LNCaP clone FGC (cell line): Measurements from ENCODE around the gene PLEKHB2.
"Not testable (repeated sequence)": the region's sequence is repeated elsewhere in the genome, so short reads cannot be mapped to it uniquely, and the experiment has no call there.

Experiments used
- DNase-seq: peaks from one replicate; pipeline ENCODE4 v3.0.0-alpha.2; 2011; ENCODE audit warnings: low read depth
- H3K4me3 ChIP-seq: 2 replicates; pipeline ENCODE4 v1.5.1; 2011; ENCODE audit warnings: mild to moderate bottlenecking, low read depth, low read length, control low read depth
- TF ChIP-seq, protein P1 (sequence below): IDR thresholded peaks from 2 replicates; pipeline ENCODE4 v1.5.1; 2012; ENCODE audit warnings: mild to moderate bottlenecking; ENCODE audit not compliant: control insufficient read depth, insufficient read depth; ENCODE audit errors: extremely low read depth

PLEKHB2 gene

GRCh38 chr2:131103165-131103564 lies 2.0 kb upstream of the PLEKHB2 start:
- H3K4me3 ChIP-seq, result no peak overlapping the region
- TF ChIP-seq, protein P1, sequence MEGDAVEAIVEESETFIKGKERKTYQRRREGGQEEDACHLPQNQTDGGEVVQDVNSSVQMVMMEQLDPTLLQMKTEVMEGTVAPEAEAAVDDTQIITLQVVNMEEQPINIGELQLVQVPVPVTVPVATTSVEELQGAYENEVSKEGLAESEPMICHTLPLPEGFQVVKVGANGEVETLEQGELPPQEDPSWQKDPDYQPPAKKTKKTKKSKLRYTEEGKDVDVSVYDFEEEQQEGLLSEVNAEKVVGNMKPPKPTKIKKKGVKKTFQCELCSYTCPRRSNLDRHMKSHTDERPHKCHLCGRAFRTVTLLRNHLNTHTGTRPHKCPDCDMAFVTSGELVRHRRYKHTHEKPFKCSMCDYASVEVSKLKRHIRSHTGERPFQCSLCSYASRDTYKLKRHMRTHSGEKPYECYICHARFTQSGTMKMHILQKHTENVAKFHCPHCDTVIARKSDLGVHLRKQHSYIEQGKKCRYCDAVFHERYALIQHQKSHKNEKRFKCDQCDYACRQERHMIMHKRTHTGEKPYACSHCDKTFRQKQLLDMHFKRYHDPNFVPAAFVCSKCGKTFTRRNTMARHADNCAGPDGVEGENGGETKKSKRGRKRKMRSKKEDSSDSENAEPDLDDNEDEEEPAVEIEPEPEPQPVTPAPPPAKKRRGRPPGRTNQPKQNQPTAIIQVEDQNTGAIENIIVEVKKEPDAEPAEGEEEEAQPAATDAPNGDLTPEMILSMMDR, result no peak
- no peak for DNase-seq

DNA sequence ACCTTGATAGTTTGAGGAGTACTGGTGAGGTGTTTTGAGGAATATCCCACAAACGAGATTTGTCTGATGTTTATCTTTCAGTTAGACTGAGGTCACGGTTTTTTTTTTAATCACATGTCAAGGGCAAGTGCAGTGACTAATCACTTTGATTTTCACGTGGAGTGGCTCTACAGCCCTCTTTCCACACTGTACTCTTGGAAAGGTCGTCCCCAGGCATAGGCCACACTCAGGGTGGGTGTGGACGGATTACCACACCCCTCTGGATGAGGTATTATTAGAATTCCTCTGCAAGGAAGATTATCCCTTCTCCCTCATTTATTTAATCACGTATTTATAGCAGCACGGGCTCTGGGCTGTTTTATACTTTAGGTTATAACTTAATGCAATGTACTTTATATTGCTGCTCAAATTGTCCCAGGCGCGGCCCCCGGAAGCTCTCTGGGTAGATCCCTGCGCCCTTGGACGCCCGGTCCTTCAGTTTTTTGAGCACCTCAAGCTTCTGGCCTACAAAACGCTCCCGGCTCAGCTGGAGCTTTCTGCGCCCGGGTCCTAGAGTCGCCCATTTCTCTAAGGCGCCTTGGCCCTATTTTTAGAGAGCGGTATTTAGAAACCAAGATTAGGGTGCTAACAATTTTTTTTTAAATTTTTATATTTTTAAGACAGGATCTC lies 515 bp upstream of the PLEKHB2 start:
- no peak for DNase-seq
- TF ChIP-seq, protein P1, result no peak
- peak overlapping the region; percentile 93 for H3K4me3 ChIP-seq

DNA sequence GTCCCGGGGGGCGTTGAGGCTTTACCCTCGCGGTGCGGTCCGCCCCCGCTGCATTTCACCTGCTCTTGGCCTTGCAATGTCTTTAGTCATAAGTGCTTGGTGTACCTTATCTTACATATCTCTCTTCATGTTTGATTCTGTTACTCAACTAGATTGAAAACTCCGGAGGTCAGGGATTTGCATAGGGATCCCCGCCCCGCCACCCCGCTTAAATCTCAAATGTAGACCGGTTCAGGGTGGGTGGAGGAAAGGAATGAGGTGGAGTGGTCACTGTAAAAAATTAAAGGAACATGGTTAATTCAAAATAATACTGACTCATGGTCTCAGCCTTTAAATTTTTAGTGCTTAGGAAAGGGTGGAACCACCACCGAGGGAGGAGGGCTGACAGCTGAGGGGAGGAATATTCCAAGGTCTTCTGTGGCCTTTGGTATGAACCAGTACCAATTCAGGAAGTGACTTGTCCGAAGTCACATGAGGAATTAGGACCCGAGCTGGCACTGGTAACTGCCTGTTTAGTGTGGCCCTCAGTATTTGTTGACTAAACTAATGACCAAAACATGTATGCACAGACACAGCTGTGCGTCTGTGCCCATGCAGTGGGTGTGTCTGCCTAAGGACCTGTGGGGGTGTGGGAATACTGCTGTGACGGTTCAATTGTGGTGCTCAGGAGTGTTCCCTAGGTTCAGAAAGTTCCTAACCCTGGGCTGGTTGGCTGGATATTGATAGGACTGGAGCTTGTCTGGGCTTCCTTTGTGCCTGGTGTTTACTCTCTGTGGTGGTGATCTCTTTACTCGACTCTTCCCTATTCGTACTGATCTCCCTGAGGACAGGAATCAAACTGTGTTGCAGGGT lies 1.0 kb downstream of the PLEKHB2 start:
- no peak for DNase-seq
- TF ChIP-seq, protein P1, result no peak
- peak overlapping the region; percentile 93 for H3K4me3 ChIP-seq

GRCh38 chr2:131112529-131112928 lies 7.4 kb downstream of the PLEKHB2 start:
- no peak for DNase-seq
- no peak overlapping the region for H3K4me3 ChIP-seq
- TF ChIP-seq, protein P1, result no peak

- no peak for DNase-seq
- TF ChIP-seq, protein P1, result no peak
- no peak overlapping the region for H3K4me3 ChIP-seq
Measured at GRCh38 chr2:131113566-131114227, 8.6 kb downstream of the PLEKHB2 start.

DNA sequence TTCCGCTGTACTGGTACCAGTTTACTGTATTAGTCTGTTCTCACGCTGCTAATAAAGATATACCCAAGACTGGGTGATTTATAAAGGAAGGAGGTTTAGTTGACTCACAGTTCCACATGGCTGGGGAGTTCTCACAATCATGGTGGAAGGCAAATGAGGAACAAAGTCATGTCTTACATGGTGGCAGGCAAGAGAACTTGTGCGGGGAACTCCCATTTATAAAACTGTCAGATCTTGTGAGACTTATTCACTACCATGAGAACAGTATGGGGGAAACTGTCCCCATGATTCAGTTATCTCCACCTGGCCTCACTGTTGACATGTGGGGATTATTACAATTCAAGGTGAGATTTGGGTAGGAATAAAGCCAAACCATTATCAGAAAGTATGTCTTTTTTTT lies 9.8 kb downstream of the PLEKHB2 start:
- DNase-seq, H3K4me3 ChIP-seq: not testable (repeated sequence)

DNA sequence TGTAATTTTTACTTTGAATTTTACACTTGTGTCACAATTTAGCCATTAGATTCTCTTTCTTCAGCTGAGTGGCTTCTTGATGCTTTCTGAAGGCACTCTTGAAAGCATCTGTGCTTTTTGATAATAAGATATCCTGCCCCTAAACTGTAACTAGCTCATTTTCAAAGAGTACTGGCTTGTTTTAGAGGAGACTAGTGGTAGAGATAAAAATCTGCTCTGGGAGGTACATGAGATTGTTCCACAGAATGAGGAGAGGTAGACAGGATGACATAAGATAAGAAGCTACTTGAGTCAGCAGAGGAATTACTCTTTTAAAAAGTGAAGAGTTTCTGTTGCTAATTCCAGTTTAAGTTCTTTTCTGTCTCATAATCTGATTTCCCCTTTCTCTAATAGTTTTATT lies 10.6 kb downstream of the PLEKHB2 start:
- DNase-seq, result no peak
- no peak overlapping the region for H3K4me3 ChIP-seq
- TF ChIP-seq, protein P1, result no peak
